BJ (cell line): Measurements from ENCODE around the gene KMT2A. TPM values are rescaled to one million over a fixed set of nuclear protein-coding genes. Genes with fewer than 3 reads are reported as not detected.
"Not testable (repeated sequence)": the region's sequence is repeated elsewhere in the genome, so short reads cannot be mapped to it uniquely, and the experiment has no call there.

ENCODE experiments used
- CTCF ChIA-PET: fragments of 350-600 bp; formaldehyde crosslinking; extraction: SDS; loops from one replicate; lab custom pipeline; 2021; ENCODE audit warnings: antibody characterized with exemption, inconsistent platforms; lab: Yijun Ruan, JAX
- POLR2A ChIA-PET: fragments of 300-600 bp; sonication (Branson Sonifier 250); formaldehyde crosslinking; extraction: SDS; loops from one replicate; lab custom pipeline; 2021; ENCODE audit warnings: antibody characterized with exemption; lab: Charles Lee
- DNase-seq: peaks from one replicate; pipeline ENCODE4 v3.0.0-alpha.2; 2011; ENCODE audit warnings: low read depth
- H3K27me3 ChIP-seq: 2 replicates; pipeline ENCODE4 v1.6.0; 2011; ENCODE audit warnings: low read length; ENCODE audit not compliant: control insufficient read depth, insufficient read depth
- H3K36me3 ChIP-seq: 2 replicates; pipeline ENCODE4 v1.5.1; 2011; ENCODE audit warnings: low read length; ENCODE audit not compliant: control insufficient read depth, insufficient read depth
- H3K4me3 ChIP-seq: 2 replicates; pipeline ENCODE4 v1.5.1; 2011; ENCODE audit warnings: low read depth, mild to moderate bottlenecking, control low read depth, low read length
- CTCF ChIP-seq: IDR thresholded peaks from 2 replicates; pipeline ENCODE4 v1.5.1; 2011; ENCODE audit warnings: low read depth, mild to moderate bottlenecking, control low read depth, inconsistent platforms, low read length, moderate library complexity; ENCODE audit not compliant: insufficient read depth
- polyA plus RNA-seq: library from polyadenylated mRNA; depleted of rRNA; stranded (reverse); fragments of >200 nt; gene quantifications from 2 replicates; pipeline ENCODE4 v1.2.3, GENCODE V29; 2011

KMT2A gene
- polyA plus RNA-seq, 1 experiment: 21.9 TPM

DNA sequence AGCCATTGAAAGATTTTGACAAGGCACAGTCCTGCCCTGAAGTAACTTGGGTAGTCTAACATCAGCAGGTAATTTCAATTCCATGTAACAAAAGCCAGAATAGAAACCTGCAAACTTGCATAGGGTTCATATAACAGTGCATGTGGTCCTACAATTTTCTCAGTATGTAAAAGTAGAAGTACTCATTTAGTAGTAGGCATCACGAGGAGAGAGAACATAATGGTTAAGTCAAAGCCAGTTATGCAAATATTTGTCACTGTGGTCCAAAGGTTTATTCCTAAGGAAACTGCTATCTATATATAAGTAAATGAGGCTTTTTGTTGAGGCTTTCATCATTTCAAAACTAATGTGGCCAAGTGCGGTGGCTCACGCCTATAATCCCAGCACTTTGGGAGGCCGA lies 24.8 kb upstream of the KMT2A start:
- DNase-seq: no peak
- no peak for TF ChIP-seq CTCF
- POLR2A ChIA-PET: no interaction called here
- Histone ChIP-seq H3K27me3 (no peaks in the 10 kb centered on the region), H3K36me3 (peaks cover 3% of the 10 kb centered on the region; the same call in 1 of the 2 replicates), H3K4me3 (no peak overlapping the region)
- CTCF ChIA-PET: no interaction called here

DNA sequence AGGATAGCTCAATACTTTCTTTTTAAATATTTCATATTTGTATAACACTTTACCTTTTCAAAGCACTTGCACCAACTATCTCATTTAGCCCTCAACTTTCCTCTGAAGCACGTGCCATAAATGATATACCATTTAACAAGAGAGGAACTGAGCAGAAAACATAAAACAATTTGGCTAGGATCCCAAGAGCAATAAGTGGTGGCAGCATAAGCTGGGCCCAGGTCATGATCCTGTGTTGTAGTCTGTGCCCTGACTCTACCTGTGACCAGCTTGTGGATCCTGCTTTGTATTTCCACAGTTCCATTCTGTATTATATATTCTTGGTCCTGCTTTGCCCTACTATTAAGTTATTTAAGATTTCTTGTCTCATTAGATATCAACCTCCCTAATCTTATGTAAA lies 23.4 kb upstream of the KMT2A start:
- ChIA-PET CTCF (no interaction called here), POLR2A (interaction anchor here (0.5 kb wide), 1 partner anchor 38 kb away, joined by 22 read pairs; no protein-coding TSS in a partner anchor)
- Histone ChIP-seq H3K4me3 (no peak overlapping the region), H3K36me3 (0 out of 2 replicates have a peak, but pooled peaks cover 1% of the 10 kb centered on the region), H3K27me3 (no peaks in the 10 kb centered on the region)
- TF ChIP-seq CTCF: no peak
- DNase-seq: no peak

GRCh38 chr11:118415062-118415738 lies 21.1 kb upstream of the KMT2A start:
- DNase-seq: no peak
- Histone ChIP-seq H3K4me3 (no peak overlapping the region), H3K27me3 (no peaks in the 10 kb centered on the region), H3K36me3 (0 out of 2 replicates have a peak, but pooled peaks cover 1% of the 10 kb centered on the region)
- ChIA-PET POLR2A (no interaction called here), CTCF (interaction anchor here (0.6 to 1.2 kb wide), 2 partner anchors 23 to 73 kb away, joined by 3 read pairs; no protein-coding TSS in a partner anchor)
- TF ChIP-seq CTCF: no peak

GRCh38 chr11:118415739-118416068 lies 20.6 kb upstream of the KMT2A start:
- ChIA-PET CTCF (interaction anchor here (1.2 kb wide), 1 partner anchor 72 kb away, joined by 3 read pairs; no protein-coding TSS in a partner anchor), POLR2A (no interaction called here)
- H3K27me3 ChIP-seq: no peaks in the 10 kb centered on the region
- no peak for TF ChIP-seq CTCF
- DNase-seq: peak; percentile 69
- H3K36me3 ChIP-seq: 0 out of 2 replicates have a peak, but pooled peaks cover 1% of the 10 kb centered on the region
- no peak overlapping the region for H3K4me3 ChIP-seq

- POLR2A ChIA-PET, CTCF ChIA-PET: not testable (repeated sequence)
Measured at GRCh38 chr11:118416900-118417299, 19.4 kb upstream of the KMT2A start.

More at GRCh38 chr11:118416900-118417299, 19.4 kb upstream of the KMT2A start:
- not testable (repeated sequence) for H3K36me3 ChIP-seq, DNase-seq, H3K4me3 ChIP-seq, H3K27me3 ChIP-seq
